Aortic smooth muscle cell (primary cell): ENCODE results near the gene EEF2K. TPM values are rescaled to one million over a fixed set of nuclear protein-coding genes. Genes with fewer than 3 reads are reported as not detected.

Experiments
- total RNA-seq: library from RNA; depleted of rRNA; stranded (reverse); fragments of >200 nt; gene quantifications from 2 replicates; pipeline ENCODE4 v1.2.3, GENCODE V29; 2014

Gene EEF2K
- total RNA-seq: 31.0 and 31.1 TPM in 2 replicates

DNA sequence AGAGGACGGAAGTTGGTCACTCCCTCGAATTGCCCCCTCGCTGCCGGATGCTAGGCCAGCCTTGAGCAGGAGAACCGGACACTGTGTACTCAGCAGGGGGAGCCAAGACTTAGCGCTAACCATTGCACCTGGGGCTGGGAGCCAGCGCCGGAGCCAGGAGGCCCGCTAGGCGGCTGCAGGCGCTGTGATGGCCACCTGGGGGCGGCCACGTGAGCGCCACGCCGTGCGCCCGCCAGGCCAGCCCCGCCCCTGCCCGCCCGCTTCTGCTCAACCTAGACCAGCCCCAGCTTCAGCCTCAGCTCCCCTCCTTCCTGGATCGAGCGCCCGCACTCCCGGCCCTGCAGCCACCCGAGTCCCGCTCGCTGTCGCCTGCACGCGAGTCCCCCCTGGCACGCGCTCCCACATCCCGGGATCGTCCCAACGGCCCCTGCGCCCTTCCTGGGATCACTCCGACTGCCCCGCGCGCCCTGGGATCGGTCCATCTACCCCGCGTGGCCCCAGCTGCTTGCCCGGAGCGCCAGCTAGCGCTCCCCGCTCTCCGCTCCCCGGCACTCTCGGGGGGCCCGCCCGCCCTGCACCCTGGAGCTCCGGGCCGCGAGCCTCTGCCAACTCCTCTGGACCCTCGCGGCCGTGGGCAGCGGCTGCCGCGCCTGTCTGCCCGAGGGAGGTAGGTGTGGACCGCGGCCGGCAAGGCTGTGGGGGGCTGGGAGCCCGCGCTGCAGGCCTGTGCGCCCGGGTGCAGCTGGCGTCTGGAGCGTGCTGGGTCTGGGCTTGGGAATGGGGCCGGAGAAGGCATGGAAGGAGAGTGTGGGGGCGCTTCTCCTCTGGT lies at the start of gene EEF2K:
TSS of gene EEF2K (plus strand) at position 266 of the 829 bp plus-strand sequence. CDS start 19,452 bp downstream, outside the sequence.

GRCh38 chr16:22161999-22162655 lies 44.0 kb upstream of the EEF2K start, which contains the start of gene SDR42E2:
Gene SDR42E2, plus strand, starts transcription at chr16:22162506. Its CDS starts 3,077 bp downstream, at chr16:22165583.

DNA sequence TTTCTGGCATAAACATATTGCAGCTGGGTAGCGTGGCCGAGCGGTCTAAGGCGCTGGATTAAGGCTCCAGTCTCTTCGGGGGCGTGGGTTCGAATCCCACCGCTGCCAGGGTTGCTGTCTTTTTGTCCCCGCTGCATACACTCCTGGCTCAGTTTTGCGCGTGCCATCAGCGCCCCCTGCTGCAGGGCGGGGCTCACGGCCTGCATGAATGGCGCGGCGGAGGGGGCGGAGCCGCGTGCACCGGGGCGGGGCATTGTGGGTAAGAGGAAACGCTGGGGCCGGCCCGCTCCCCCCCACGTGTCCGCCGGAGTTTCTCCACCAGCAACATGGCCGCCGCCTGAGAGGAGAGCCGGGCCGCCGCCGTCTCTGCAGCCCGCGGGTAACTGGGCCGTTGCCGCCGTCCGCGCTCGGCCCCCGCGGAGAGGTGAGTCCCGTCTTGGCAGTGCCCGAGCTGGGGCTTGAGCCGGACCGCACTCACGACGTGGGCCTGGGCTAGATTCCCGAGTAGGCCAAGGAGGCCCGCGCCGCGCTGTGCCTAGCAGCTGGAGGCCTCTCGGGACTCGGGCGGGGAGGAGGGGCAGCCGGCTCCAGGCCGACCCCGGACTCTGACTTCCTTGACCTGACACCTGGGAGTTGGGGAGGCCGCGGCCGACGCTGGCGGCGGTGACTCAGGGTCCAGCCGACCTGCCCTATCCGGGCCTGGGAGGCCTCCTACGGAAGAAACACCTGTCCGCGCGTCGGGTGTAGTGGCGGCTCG lies 91.2 kb downstream of the EEF2K start, which contains the start of gene POLR3E:
TSS of gene POLR3E (plus strand) at position 296 of the 757 bp plus-strand sequence. CDS start 5,560 bp downstream, outside the sequence.

Other genes with a start within 250 kb of the EEF2K start
- gene PDZD9, start 205.2 kb upstream of the EEF2K start, total RNA-seq: not detected in 2 replicates
- 10.4 and 10.8 TPM in 2 replicates for gene MOSMO, start 198.2 kb upstream of the EEF2K start, total RNA-seq
- under 0.01 TPM in 1 of 2 replicates, not detected in the other for gene VWA3A, start 113.7 kb upstream of the EEF2K start, total RNA-seq
- gene SDR42E2, start 43.8 kb upstream of the EEF2K start, total RNA-seq: not detected in 2 replicates
- gene POLR3E, start 91.1 kb downstream of the EEF2K start, total RNA-seq: 30.8 and 47.3 TPM in 2 replicates
- gene CDR2, start 168.3 kb downstream of the EEF2K start, total RNA-seq: 47.9 and 50.2 TPM in 2 replicates